Measurements from ENCODE around the gene MYO3B.
"Not testable (repeated sequence)": the region's sequence is repeated elsewhere in the genome, so short reads cannot be mapped to it uniquely, and the experiment has no call there.

MYO3B gene

GRCh38 chr2:170260188-170260587 lies 82.2 kb downstream of the MYO3B start:
- in situ Hi-C loops (cut with HindIII; ENCODE audit: low sequenced_read_pairs): no loop called here

- in situ Hi-C loops (cut with HindIII; ENCODE audit: low sequenced_read_pairs): no loop called here
Observed at GRCh38 chr2:170261566-170261965, 83.6 kb downstream of the MYO3B start.

- in situ Hi-C loops (cut with HindIII; ENCODE audit: low sequenced_read_pairs): no loop called here
Observed at GRCh38 chr2:170262343-170262742, 84.4 kb downstream of the MYO3B start.

GRCh38 chr2:170262806-170263205 lies 84.9 kb downstream of the MYO3B start:
- in situ Hi-C loops (cut with HindIII; ENCODE audit: low sequenced_read_pairs): no loop called here

DNA sequence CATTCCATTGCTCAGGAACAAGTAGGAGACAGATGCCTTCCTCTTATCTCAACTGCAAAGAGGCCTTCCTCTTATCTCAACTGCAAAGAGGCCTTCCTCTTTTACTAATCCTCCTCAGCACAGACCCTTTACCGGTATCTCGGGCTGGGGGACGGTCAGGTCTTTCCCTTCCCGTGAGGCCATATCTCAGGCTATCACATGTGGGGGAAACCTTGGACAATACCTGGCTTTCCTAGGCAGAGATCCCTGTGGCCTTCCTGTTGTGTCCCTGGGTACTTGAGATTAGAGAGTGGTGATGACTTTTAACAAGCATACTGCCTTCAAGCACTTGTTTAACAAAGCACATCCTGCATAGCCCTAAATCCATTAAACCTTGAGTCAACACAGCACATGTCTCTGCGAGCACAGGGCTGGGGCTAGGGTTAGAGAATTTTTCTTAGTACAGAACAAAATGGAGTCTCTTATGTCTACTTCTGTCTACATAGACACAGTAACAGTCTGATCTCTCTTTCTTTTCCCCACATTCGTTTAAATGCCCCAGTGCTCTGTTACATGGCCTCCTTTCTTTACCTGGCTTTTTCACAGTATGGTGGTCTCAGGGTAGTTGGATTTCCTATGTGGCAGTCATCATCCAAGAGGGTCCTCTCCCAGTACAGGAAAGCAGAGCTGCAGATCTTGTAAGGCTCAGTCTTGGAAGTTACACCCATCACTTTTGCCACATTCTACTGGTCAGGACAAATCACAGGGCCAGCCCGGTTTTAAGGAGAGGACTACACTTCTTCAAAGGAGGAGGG lies 86.0 kb downstream of the MYO3B start:
- in situ Hi-C loops (cut with HindIII; ENCODE audit: low sequenced_read_pairs): not testable (repeated sequence)

DNA sequence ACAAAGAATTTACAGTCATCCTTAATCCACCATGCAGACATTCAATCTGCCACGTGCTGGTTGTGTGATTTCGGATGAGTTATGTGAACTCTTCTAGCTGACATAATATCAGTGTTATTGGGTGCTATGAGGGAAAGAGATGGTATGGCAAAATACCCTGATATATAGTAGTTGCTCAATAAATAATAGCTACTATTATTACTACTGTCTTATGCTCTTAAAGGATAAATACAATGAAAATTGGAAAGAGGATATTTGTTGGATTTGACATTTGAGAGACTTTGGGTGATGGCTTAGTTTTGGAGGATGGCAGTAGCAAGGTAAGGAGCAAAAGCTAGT lies 86.5 kb downstream of the MYO3B start:
- in situ Hi-C loops (cut with HindIII; ENCODE audit: low sequenced_read_pairs): no loop called here

GRCh38 chr2:170264865-170265264 lies 86.9 kb downstream of the MYO3B start:
- in situ Hi-C loops (cut with HindIII; ENCODE audit: low sequenced_read_pairs): no loop called here

DNA sequence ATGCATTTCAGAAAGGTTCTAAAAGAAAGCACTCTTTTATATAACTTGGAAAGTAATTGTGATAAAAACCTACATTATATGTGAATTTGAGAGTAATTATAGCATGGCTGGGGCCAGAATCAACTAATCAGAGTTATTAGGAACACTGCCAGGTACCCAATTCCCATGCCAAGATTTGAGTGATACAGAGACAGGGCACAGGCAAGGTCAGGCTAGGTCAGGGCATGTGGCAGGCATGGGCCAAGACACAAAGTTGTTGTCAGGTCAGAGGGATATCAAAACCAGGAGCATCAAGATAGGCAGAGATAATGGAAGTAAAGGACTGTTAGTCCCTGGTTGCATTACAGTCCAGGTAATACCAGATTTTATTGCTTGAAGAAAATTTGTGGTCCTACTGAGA lies 87.4 kb downstream of the MYO3B start:
- in situ Hi-C loops (cut with HindIII; ENCODE audit: low sequenced_read_pairs): no loop called here

DNA sequence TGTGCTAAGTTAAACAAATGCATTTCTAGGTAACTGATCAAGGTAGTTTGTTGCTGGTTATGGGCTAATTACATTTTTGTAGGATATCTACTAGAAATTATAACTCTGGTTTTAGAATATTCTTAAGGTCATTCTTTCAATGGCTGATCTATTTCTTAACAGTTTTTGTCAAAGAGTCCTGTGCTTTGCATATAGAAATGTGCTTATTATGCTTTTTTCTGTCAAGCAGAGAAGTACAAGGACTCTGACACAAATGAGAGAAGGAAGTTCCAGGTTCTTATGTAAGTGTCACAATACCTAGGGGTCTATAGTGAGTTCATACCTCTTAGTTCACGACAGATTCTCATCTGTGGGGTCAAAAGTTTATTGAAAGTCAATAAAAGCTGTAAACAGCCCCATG lies 88.4 kb downstream of the MYO3B start:
- in situ Hi-C loops (cut with HindIII; ENCODE audit: low sequenced_read_pairs): no loop called here

DNA sequence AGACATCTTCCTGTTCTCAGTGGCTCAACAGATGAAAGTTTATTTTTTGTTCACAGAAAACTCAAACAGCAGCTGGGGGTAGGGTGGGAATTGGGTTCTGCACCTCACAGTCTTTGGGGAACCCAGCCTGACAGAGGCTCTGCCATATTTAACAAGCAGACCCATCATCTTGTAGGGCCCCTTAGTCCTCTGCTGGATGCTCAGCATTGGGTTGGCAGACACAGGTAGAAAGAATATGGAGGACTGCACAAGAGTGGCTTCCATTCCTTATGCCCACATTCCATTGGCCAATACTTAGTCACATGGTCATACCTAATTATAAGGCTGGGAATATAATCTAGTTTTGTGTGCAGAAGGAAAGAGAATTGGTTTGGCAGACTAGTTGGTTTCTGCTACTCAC lies 89.1 kb downstream of the MYO3B start:
- in situ Hi-C loops (cut with HindIII; ENCODE audit: low sequenced_read_pairs): no loop called here

GRCh38 chr2:170270278-170270864 lies 92.4 kb downstream of the MYO3B start:
- in situ Hi-C loops (cut with HindIII; ENCODE audit: low sequenced_read_pairs): no loop called here

DNA sequence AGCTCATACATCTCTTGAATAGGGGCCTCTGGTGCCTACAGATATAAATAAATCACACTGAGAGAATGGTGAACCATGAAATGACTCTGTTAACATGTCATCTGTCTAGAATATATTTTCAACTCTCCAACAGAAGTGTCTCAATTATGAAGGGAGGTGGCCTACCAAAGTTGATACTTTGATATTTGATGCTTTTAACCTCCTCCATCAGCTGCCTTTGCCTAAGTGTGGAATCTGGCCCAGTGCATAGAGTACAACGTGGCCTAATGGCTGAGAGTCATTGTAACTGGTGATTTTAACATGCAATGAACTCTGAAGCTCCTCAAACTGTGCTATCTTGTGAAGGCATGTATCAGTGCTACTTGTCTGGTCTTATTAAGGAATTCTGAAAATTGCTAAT lies 93.4 kb downstream of the MYO3B start:
- in situ Hi-C loops (cut with HindIII; ENCODE audit: low sequenced_read_pairs): no loop called here

- in situ Hi-C loops (cut with HindIII; ENCODE audit: low sequenced_read_pairs): no loop called here
Observed at GRCh38 chr2:170276056-170276455, 98.1 kb downstream of the MYO3B start.

- in situ Hi-C loops (cut with HindIII; ENCODE audit: low sequenced_read_pairs): no loop called here
Observed at GRCh38 chr2:170276925-170277629, 99.1 kb downstream of the MYO3B start.

- in situ Hi-C loops (cut with HindIII; ENCODE audit: low sequenced_read_pairs): no loop called here
Observed at GRCh38 chr2:170277951-170278350, 100.0 kb downstream of the MYO3B start.

DNA sequence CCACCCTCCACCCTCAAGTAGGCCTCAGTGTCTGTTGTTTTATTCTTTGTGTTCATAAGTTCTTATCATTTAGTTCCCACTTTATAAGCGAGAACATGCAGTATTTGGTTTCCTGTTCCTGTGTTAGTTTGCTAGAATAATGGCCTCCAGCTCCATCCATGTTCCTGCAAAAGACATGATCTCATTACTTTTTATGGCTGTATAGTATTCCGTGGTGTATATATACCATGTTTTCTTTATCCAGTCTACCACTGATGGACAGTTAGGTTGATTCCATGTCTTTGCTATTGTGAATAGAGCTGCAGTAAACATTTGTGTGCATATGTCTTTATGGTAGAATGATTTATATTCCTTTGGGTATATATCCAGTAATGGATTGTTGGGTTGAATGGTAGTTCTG lies 101.7 kb downstream of the MYO3B start:
- in situ Hi-C loops (cut with HindIII; ENCODE audit: low sequenced_read_pairs): not testable (repeated sequence)

- in situ Hi-C loops (cut with HindIII; ENCODE audit: low sequenced_read_pairs): no loop called here
Observed at GRCh38 chr2:170282851-170283250, 104.9 kb downstream of the MYO3B start.

DNA sequence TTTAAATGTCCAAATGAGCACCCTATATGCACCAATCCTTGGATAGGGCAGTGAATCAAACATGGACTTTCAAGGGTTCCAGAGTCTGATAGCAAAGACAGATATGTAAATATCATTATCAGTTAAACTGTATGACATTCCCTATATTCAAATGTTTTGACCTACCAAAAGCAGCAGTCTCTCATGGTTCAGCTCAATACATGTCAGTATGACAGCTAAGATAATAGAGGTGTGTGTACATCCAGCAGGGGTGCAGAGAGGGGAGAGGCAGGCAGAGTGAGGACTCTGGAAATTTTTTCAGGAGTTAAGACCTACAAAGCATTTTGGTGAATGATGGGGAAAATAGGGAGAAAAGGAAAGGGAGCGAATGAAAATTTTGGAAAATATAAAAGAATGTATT lies 106.3 kb downstream of the MYO3B start:
- in situ Hi-C loops (cut with HindIII; ENCODE audit: low sequenced_read_pairs): no loop called here

GRCh38 chr2:170288859-170289258 lies 110.9 kb downstream of the MYO3B start:
- in situ Hi-C loops (cut with HindIII; ENCODE audit: low sequenced_read_pairs): no loop called here

DNA sequence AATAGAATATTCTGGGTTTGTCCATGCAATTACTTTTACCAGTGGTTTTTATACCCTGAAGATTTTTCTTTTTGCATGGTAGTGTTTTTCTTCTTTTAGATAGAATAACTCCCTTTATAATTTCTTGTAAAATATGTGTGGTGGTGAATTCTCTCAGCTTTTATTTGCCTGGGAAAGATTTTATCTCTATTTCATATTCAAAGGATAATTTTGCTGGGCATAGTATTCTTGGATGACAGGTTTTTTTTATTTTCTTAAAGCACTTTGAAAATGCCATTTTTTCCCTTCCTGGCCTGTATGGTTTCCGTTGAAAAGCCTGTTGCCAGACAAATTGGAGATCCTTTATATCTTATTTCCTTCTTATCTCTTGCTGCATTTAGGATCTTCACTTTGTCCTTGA lies 113.5 kb downstream of the MYO3B start:
- in situ Hi-C loops (cut with HindIII; ENCODE audit: low sequenced_read_pairs): no loop called here

GRCh38 chr2:170292415-170292814 lies 114.5 kb downstream of the MYO3B start:
- in situ Hi-C loops (cut with HindIII; ENCODE audit: low sequenced_read_pairs): no loop called here

GRCh38 chr2:170297496-170297895 lies 119.5 kb downstream of the MYO3B start:
- in situ Hi-C loops (cut with HindIII; ENCODE audit: low sequenced_read_pairs): no loop called here
